ENCODE measurements around the gene FAM110C.

Gene FAM110C

GRCh38 chr2:47346-47725, 1.0 kb upstream of the FAM110C start:
- Histone ChIP-seq H3K4me3 (ENCODE audit: low read depth in 1 of 2, low read length in 1 of 2) (no peak overlapping the region), H3K9me3 (no peaks in the 10 kb centered on the region), H3K27ac (no peak overlapping the region), H3K36me3 (no peaks in the 10 kb centered on the region), H3K27me3 (peaks cover 82% of the 10 kb centered on the region), H3K4me1 (ENCODE audit: control insufficient read depth in 1 of 2, insufficient read depth in 1 of 2, low read depth in 1 of 2, low read length in 1 of 2) (no peaks in the 10 kb centered on the region)
- no peak for TF ChIP-seq CTCF (IDR thresholded peaks at IDR 0.05)

- TF ChIP-seq CTCF (IDR thresholded peaks at IDR 0.05): no peak
- Histone ChIP-seq H3K36me3 (no peaks in the 10 kb centered on the region), H3K9me3 (no peaks in the 10 kb centered on the region), H3K27ac (no peak overlapping the region), H3K27me3 (peaks cover 94% of the 10 kb centered on the region), H3K4me1 (ENCODE audit: control insufficient read depth in 1 of 2, insufficient read depth in 1 of 2, low read depth in 1 of 2, low read length in 1 of 2) (no peaks in the 10 kb centered on the region), H3K4me3 (ENCODE audit: low read depth in 1 of 2, low read length in 1 of 2) (no peak overlapping the region)
These were observed 204 bp downstream of the FAM110C start for GRCh38 chr2:46131-46470.

- no peaks in the 10 kb centered on the region for H3K4me1 ChIP-seq (ENCODE audit: control insufficient read depth in 1 of 2, insufficient read depth in 1 of 2, low read depth in 1 of 2, low read length in 1 of 2)
- no peak for TF ChIP-seq CTCF (IDR thresholded peaks at IDR 0.05)
- peaks cover 95% of the 10 kb centered on the region for H3K27me3 ChIP-seq
- no peak overlapping the region for H3K27ac ChIP-seq
- H3K36me3 ChIP-seq: no peaks in the 10 kb centered on the region
- H3K4me3 ChIP-seq (ENCODE audit: low read depth in 1 of 2, low read length in 1 of 2): no peak overlapping the region
- H3K9me3 ChIP-seq: no peaks in the 10 kb centered on the region
These were observed 769 bp downstream of the FAM110C start for GRCh38 chr2:45342-46130.

GRCh38 chr2:44748-45341, 1.5 kb downstream of the FAM110C start:
- Histone ChIP-seq H3K27ac (no peak overlapping the region), H3K4me1 (ENCODE audit: control insufficient read depth in 1 of 2, insufficient read depth in 1 of 2, low read depth in 1 of 2, low read length in 1 of 2) (no peaks in the 10 kb centered on the region), H3K36me3 (no peaks in the 10 kb centered on the region), H3K4me3 (ENCODE audit: low read depth in 1 of 2, low read length in 1 of 2) (no peak overlapping the region), H3K9me3 (no peaks in the 10 kb centered on the region), H3K27me3 (peaks cover 97% of the 10 kb centered on the region)
- TF ChIP-seq CTCF (IDR thresholded peaks at IDR 0.05): no peak

GRCh38 chr2:42788-43187, 3.5 kb downstream of the FAM110C start:
- no peak overlapping the region for H3K4me3 ChIP-seq (ENCODE audit: low read depth in 1 of 2, low read length in 1 of 2)
- no peaks in the 10 kb centered on the region for H3K36me3 ChIP-seq
- H3K9me3 ChIP-seq: no peaks in the 10 kb centered on the region
- H3K27ac ChIP-seq: no peak overlapping the region
- peaks cover 83% of the 10 kb centered on the region for H3K27me3 ChIP-seq
- H3K4me1 ChIP-seq (ENCODE audit: control insufficient read depth in 1 of 2, insufficient read depth in 1 of 2, low read depth in 1 of 2, low read length in 1 of 2): no peaks in the 10 kb centered on the region
- TF ChIP-seq CTCF (IDR thresholded peaks at IDR 0.05): no peak

Data from neutrophil (primary cell).